ENCODE data around the gene EFCAB6. TPM values are rescaled to one million over a fixed set of nuclear protein-coding genes. Genes with fewer than 3 reads are reported as not detected.

The EFCAB6 gene
- total RNA-seq, 1 donor from 2014 or later = 3.6 TPM

- Histone ChIP-seq H3K27me3 (no peaks in the 10 kb centered on the region), H3K36me3 (no peaks in the 10 kb centered on the region), H3K4me3 (no peak overlapping the region), H3K27ac (no peak overlapping the region), H3K9me3 (no peaks in the 10 kb centered on the region), H3K4me1 (no peaks in the 10 kb centered on the region)
- no peak for DNase-seq
- intact Hi-C loops (cut with DNase I) = no loop called here
- no peak for ATAC-seq
- TF ChIP-seq, protein P1, sequence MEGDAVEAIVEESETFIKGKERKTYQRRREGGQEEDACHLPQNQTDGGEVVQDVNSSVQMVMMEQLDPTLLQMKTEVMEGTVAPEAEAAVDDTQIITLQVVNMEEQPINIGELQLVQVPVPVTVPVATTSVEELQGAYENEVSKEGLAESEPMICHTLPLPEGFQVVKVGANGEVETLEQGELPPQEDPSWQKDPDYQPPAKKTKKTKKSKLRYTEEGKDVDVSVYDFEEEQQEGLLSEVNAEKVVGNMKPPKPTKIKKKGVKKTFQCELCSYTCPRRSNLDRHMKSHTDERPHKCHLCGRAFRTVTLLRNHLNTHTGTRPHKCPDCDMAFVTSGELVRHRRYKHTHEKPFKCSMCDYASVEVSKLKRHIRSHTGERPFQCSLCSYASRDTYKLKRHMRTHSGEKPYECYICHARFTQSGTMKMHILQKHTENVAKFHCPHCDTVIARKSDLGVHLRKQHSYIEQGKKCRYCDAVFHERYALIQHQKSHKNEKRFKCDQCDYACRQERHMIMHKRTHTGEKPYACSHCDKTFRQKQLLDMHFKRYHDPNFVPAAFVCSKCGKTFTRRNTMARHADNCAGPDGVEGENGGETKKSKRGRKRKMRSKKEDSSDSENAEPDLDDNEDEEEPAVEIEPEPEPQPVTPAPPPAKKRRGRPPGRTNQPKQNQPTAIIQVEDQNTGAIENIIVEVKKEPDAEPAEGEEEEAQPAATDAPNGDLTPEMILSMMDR (IDR thresholded peaks at IDR 0.05) = no peak
These were observed 37.7 kb downstream of the EFCAB6 start for GRCh38 chr22:43774318-43774915.

- H3K27me3 ChIP-seq = no peaks in the 10 kb centered on the region
- intact Hi-C loops (cut with DNase I) = no loop called here
- no peaks in the 10 kb centered on the region for H3K36me3 ChIP-seq
- TF ChIP-seq, protein P1 (IDR thresholded peaks at IDR 0.05) = no peak
- H3K4me1 ChIP-seq = no peaks in the 10 kb centered on the region
- no peak for DNase-seq
- no peak overlapping the region for H3K4me3 ChIP-seq
- H3K27ac ChIP-seq = no peak overlapping the region
- ATAC-seq = no peak
- no peaks in the 10 kb centered on the region for H3K9me3 ChIP-seq
These were observed 39.3 kb downstream of the EFCAB6 start for GRCh38 chr22:43772831-43773230.

- no peaks in the 10 kb centered on the region for H3K4me1 ChIP-seq
- no peaks in the 10 kb centered on the region for H3K36me3 ChIP-seq
- ATAC-seq = no peak
- no peak for DNase-seq
- TF ChIP-seq, protein P1 (IDR thresholded peaks at IDR 0.05) = no peak
- no peak overlapping the region for H3K4me3 ChIP-seq
- H3K27ac ChIP-seq = no peak overlapping the region
- no peaks in the 10 kb centered on the region for H3K27me3 ChIP-seq
- no peaks in the 10 kb centered on the region for H3K9me3 ChIP-seq
- intact Hi-C loops (cut with DNase I) = no loop called here
These were observed 56.7 kb downstream of the EFCAB6 start for GRCh38 chr22:43755452-43755851.

- DNase-seq = no peak
- Histone ChIP-seq H3K4me3 (no peak overlapping the region), H3K27ac (no peak overlapping the region), H3K4me1 (no peaks in the 10 kb centered on the region), H3K36me3 (no peaks in the 10 kb centered on the region), H3K9me3 (no peaks in the 10 kb centered on the region), H3K27me3 (no peaks in the 10 kb centered on the region)
- TF ChIP-seq, protein P1 (IDR thresholded peaks at IDR 0.05) = no peak
- ATAC-seq = no peak
- intact Hi-C loops (cut with DNase I) = no loop called here
These were observed 57.1 kb downstream of the EFCAB6 start for GRCh38 chr22:43755011-43755410.

DNA sequence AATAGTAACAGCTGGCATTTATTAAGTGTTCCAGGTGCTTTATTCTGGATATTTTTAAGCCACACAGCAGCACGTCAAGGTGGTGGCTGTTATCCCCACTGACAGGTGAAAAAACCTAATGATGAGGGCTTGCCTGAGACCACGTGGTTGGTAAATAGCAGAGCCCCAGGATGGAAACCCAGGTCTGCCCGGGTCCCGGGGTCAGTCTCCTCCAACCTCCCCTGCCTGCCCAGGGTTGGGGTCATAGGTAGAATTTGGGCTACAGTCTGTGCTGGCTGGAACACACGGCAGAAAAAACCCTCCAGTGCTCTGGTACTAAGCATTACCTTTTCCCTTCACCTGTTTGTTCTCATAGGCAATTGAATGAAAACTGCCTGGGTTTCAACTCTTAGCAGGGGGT is 57.9 kb downstream of the EFCAB6 start:
- H3K27ac ChIP-seq = no peak overlapping the region
- H3K36me3 ChIP-seq = no peaks in the 10 kb centered on the region
- no peaks in the 10 kb centered on the region for H3K9me3 ChIP-seq
- no peak for DNase-seq
- no peak overlapping the region for H3K4me3 ChIP-seq
- intact Hi-C loops (cut with DNase I) = no loop called here
- no peak for ATAC-seq
- H3K27me3 ChIP-seq = no peaks in the 10 kb centered on the region
- TF ChIP-seq, protein P1 (IDR thresholded peaks at IDR 0.05) = no peak
- H3K4me1 ChIP-seq = no peaks in the 10 kb centered on the region

GRCh38 chr22:43753688-43754087 is 58.4 kb downstream of the EFCAB6 start:
- intact Hi-C loops (cut with DNase I) = no loop called here
- TF ChIP-seq, protein P1 (IDR thresholded peaks at IDR 0.05) = no peak
- DNase-seq (no peak), ATAC-seq (no peak)
- no peak overlapping the region for H3K27ac ChIP-seq
- H3K4me3 ChIP-seq = no peak overlapping the region
- no peaks in the 10 kb centered on the region for H3K27me3 ChIP-seq
- no peaks in the 10 kb centered on the region for H3K36me3 ChIP-seq
- H3K4me1 ChIP-seq = no peaks in the 10 kb centered on the region
- H3K9me3 ChIP-seq = no peaks in the 10 kb centered on the region

Measured in upper lobe of right lung (tissue), 1 donor.